NCI-H526 (cell line): ENCODE results near the gene HNRNPA2B1.

ENCODE experiments used
- DNase-seq, 2 experiments: peaks; one replicate each; lab custom pipeline; 2025; lab: John Stamatoyannopoulos, UW

The HNRNPA2B1 gene

DNA sequence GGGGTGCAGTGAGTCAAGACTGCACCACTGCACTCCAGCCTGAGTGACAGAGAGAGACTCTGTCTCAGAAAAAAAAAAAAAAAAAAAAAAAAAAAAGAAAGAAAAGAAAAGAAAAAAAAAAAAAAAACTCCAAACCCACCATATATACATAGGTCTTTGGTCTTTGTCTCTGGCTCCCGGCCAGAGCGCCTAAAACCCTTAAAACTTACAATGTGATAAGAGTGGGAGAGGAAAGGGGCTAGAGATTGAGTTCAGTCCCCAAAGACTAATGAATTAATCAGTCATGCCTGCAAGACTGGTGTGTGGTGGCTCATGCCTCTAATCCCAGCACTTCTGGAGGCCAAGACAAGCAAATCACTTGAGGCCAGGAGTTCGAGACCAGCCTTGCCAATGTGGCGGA is 55.3 kb downstream of the HNRNPA2B1 start:
- DNase-seq = no peak

DNA sequence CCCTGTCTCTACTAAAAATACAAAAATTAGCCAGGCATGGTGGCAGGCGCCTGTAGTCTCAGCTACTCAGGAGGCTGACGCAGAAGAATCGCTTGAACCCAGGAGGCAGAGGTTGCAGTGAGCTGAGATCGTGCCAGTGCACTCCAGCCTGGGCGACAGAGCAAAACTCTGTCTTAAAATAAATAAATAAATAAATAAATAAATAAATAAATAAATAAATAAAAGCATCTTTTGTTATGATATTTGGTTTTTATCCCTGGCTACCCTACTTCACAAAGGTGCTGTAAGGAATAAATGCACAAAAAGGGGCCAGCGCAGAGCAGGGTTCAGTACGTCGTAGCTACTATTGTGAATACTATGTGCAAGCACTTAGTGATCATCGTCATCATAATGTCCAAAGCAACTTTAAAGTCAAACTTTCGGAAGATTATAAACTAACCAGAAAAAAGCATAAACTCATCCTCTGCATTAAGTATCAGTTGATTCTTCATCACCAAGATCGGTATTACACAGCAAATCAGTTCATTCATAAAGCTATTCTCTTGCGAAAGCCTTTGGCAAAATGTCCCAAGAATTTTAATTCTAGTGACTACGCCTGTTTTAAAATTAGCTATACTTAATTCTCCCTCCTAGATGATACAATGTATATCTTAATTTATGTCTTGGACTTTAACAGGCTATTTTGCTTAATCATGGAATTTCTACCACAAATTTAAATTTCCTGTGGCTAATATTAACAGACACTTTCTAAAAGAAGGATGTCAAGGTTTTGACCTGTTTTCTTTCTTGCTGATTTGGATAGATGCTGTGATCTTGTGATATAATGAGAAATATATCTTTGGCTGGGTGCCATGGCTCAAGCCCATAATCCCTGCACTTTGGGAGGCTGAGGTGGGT is 56.1 kb downstream of the HNRNPA2B1 start:
- DNase-seq = no peak

DNA sequence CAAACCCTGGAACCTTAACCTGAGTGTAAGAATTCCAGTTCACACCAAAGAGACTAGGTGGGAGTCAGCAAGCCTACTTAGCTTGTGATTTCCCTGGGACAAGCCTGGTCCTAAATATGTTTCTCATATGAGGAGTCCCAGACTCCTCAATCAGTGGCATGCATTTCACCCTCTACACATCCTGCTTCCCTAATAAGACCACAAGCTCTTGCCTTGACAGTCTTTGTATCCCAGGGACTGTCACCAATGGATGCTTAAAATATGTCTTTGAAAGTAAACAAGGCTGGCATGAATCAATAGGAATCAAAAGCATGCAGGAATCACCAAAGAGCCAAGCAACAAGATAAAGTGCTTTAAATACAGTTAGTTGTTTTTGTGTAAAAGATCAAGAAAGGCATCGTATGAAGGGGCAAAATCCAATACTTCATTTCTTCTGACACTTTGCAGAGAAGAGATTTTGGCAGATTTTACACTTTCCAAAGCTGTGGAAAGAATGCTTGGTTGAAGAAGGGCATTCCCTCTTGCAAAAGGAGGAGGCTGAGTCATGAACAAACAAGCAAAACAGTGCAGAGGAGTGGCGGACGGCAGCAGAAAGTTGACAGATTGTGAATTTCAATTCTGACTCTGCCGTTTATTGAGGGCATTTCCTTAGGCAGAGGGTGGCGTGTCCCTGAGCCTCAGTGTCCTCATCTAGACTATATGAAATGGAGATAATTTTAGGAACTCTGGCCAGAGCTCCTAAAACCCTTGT is 57.1 kb downstream of the HNRNPA2B1 start:
- DNase-seq = no peak

DNA sequence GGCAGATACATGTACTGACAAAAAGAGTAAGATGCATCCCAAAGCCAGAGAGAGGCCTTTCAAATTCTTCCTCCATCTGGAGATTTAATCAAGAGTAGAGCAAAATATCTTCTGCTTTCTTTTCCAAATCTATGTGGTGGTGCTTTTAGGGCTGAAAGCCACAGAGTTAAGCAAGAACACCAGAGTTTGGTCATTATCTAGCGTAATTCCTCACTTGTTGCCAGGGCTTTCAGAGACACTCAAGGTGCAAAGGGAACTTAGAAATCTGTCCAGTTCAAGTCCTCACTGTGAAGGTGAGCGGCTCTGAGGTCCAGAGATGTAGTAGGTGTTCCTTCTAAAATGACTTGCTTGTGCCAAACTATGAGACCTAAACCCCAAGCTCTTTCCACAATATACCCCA is 59.5 kb downstream of the HNRNPA2B1 start:
- DNase-seq = no peak

- no peak for DNase-seq
Observed at GRCh38 chr7:26140380-26140779, 60.2 kb downstream of the HNRNPA2B1 start.
